Stimulated activated CD8-positive, alpha-beta memory T cell treated with anti-CD3 and anti-CD28 coated beads, Interleukin-2, amount 100 ng/mL, for 1 hour (primary cell): ENCODE measurements around the gene DEFB123.

ENCODE experiments used
- DNase-seq, 2 donors: peaks; one replicate each; pipeline ENCODE4 v3.0.0-alpha.2; 2020; ENCODE audit warnings: low read depth in 2 of 2

The DEFB123 gene

DNA sequence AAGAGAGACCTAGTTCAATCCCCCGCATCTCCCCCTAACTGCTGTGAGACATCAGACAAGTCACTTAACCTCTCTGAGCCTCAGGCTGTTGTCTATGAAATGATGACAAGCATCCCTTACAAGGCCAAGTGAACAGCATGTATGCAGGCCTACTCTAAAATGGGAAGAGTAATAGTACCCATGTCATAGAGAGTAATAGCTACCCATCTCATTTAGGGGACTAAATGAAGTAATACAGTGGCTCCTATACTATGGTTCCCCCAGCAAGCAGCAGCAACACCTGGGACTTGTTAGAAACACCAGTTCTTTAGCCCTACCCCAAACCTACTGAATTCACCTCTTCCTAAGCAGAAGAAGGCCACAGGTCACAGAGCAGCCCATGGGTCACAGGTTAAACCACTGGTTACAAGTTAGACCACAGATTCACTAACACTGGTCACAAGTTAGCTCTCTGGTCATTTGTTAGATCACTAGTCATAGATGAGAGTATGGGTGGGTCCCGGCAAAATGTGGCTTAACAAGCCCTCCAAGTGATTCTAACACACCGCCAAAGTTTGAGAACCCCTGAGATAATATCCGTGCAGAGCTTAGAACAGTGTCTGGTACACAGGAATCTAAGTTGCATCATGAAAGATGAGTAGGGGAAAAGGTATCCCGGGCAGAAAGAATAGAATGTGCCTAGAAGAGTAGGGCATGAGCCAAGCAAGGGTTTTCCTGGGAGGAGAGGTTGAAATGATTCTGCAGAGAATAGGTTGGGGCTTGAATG lies 33.1 kb downstream of the DEFB123 start:
- no peak for DNase-seq

DNA sequence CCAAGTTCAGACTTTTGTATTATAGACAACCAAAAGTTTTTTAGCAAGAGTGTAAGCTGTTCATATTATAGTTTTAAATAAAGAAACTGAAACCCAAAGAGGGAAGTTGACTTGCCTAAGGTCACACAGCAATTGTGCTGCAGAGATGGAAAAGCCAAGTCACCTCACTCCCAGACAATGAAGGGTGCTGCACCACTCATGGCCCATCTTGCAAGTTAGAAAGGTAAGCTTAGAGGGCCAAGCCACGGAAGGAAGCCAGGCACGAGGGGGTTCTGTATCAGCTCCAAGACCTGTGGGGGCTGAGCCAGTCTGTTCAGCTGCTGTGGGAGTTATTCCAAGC lies 33.6 kb downstream of the DEFB123 start:
- DNase-seq: no peak

DNA sequence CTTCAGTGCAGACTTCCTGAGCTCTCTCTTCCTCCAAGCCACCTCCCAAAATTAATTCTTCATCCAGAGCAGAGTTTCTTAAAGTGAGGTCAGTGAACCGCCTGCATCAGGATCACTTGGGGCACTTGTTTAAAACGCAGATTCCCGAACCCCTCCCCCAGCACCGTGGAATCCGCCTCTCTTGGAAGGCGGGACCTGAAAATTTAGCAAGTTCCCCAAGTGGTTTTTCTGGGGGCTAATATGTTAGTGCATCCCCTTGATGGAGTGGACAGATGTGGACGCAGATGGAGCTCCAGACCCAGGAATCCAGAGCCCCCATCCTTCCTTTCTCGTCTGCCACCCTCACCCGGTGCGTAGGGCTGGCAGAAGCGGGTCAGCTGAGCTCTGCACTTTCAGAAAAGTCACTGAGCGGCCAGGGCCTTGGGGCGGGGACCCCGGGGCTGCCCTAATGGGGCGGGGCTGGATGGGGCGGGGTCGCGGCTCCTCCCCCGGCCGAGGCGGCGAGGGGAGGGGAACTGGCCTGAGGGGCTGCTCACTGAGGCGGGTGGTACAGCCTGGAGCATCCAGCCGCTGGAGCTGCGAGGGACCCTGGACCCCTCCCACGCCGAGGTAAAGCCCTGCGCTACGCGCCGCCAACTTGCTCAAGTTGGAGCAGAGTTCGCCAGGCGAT lies 34.5 kb downstream of the DEFB123 start, which contains the start of the genes DEFB124 and REM1:
TSS of gene DEFB124 (minus strand) at position 370 of the 670 bp plus-strand sequence. CDS start 2,114 bp downstream, outside the sequence.
TSS of gene REM1 (plus strand) at position 531 of the 670 bp plus-strand sequence. CDS start 1,158 bp downstream, outside the sequence.
- DNase-seq: no peak

DNA sequence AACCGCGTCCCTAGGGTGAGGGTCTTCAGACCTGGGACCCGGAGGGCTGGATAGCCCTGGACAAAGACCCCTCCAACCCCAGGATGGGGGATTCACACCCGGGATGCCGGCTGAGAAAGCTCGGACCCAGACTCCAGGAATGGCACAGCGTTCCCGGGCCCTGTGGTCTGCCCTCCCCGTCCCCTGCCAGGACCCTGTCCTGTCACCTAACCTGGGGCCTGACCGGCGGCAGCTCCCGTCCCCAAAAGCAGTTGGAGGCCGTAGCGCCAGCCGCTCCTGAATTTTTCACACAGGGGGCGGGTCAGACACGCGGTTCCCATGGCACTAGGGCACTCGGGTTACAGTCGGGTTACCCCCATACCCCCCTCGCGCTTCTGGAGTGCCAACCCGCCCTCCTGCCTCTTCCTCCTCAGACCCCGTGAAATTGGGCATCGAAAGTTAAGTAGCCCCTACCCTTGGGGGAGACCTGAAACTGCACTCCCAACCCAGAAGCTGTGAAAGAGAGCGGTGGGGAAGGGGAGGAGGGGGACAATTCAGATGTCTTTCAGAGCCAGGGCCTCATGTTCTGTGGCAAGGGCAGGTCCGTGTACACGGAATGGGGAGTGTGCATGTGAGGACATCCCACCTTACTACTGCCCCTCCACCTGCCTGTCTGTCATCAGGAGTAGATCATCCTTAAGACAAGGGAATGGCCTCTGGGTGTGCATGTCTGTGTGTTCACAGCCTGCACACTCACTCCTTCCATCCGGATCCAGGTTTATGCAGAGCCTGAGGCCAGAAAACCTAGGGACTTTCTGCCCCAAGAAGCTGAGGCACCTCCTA lies 35.3 kb downstream of the DEFB123 start:
- DNase-seq: no peak

DNA sequence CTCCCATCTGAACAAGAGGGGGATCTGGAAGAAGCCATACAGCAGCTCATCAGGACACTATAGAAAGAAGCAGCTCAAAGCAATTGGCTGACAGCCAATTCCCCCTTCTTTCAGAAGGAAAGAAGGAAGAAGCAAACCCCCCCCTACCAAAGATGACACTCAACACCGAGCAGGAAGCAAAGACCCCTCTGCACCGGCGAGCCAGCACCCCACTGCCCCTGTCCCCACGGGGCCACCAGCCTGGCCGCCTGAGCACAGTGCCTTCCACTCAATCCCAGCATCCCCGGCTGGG lies 35.8 kb downstream of the DEFB123 start:
- DNase-seq: no peak

DNA sequence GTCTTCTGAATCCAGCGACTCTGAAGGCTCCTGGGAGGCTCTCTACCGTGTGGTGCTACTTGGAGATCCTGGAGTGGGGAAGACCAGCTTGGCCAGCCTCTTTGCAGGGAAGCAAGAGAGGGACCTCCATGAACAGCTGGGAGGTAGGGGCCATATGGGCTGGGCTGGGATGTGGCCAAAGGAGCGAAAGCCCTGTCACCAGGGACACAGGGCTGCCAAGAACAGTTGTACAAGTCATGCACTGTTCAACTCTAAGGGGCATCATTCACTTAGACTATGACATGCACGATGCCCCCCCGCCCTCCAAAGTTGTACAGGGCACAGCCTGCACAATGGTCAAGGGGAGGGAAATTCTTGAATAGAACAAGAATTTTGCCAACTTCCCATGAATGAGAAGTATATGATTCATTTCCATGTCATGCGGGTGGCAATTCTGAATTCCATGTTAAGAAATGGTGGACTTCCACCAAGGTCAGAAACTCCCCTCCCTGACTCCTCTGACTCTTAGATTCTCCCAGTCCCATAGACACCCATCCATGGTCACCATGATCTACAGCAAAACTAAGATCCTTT lies 36.3 kb downstream of the DEFB123 start:
- no peak for DNase-seq

DNA sequence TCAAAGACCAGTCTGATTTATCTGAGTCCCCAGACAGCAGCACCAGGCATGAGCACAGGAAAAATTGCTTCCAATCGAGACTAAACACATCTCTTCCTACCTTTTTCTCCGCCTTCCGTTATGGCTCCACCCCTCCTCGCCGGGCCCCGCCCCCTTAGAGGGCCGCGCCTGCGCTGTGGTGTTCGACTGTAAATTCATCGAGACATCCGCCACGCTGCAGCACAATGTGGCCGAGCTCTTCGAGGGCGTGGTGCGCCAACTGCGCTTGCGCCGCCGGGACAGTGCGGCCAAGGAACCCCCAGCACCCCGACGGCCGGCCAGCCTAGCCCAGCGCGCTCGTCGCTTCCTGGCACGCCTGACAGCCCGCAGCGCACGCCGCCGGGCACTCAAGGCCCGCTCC lies 43.6 kb downstream of the DEFB123 start:
- DNase-seq: no peak

DNA sequence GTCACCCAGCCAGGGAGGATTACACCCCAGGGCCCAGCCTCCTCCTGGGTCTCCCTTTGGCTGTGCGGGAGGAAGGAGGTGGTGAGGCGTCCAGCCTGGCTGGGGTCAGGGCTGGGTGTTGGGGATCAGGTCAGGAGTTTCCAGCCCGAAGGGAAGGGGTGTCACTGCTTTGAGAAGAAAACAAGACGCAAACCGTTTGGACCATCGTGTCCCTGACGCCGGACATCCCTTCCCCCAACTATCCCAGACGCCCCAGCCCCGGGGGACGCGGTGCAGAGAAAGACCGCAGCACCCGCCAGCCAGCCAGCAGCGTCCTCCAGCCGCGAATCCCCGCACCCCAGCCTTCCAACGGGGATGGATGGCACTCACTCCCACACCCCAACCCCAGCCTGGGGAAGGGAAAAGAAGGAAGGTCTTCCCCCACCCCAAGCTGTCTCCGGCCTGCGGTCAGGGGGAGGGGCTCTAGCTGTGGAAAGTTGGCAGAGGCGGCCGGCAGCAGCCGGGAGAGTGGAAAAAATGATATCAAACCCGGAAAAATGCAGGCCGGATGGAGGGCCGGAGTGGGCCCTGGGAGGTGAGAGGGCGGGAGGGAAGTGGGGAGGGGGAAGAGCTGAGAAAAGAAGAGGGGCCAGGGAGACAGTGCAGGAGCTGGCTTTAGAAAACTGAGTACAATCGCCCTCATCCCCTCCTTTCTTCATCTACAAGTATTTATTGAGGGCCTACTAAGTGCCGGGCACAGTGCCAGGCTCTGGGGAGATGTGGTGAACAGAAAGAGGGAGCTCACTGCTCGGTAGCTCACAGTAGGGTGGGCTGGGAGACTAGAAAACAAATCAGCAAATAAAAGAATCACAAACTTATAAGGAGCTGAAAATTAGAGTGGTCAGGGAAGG lies 45.3 kb downstream of the DEFB123 start:
- DNase-seq: no peak

DNA sequence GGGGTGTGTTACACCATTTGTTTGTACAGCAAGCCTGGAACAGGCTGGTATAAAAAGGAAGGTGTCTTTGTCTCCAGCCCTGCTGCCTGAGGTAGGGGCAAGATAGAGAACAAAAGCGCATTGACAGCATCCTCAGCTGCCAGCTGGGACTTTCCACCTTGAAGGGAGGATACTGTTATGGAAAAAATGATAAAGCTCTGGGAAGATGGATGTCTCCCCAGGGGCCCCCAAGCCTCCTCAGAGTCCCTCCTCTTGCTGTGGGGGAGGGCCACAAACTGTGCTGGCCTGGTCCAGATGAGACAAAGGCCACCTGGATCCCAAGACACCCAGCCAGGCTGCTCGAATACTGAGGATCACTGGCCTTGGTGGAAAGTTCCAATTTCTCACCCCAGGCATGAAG lies 47.7 kb downstream of the DEFB123 start:
- no peak for DNase-seq

DNA sequence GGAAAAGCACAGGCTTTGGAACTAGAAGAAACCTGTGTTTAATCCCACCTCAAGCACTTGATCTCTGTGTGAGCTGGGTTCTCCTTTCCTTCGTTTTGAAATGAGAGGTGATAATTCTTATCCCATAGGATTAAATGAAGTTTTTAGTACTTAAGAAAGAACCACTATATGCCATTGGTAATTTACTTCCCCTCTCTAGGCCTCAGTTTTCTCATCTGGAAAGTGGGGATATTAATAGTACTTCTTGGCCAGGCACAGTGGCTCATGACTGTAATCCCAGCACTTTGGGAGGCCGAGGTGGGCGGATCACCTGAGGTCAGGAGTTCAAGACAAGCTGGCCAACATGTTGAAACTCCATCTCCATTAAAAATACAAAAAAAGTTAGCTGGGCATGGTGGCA lies 48.7 kb downstream of the DEFB123 start:
- DNase-seq: no peak

DNA sequence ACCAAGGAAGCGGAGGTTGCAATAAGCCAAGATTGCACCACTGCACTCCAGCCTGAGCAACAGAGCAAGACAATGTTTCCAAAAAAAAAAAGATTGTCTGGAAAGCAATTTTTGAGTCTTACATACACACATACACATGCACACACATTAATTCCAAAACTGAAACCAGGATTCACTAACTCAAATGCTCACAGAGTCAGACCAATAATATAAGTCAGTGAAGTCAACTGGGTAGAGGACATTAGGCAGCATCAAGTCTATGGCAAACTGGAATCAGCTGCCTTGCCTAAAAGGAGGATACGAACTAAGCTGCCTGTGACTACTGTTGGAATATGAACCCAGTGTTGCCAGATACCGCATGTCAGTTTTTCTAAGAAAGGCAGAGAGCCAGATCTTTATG lies 50.3 kb downstream of the DEFB123 start:
- no peak for DNase-seq

DNA sequence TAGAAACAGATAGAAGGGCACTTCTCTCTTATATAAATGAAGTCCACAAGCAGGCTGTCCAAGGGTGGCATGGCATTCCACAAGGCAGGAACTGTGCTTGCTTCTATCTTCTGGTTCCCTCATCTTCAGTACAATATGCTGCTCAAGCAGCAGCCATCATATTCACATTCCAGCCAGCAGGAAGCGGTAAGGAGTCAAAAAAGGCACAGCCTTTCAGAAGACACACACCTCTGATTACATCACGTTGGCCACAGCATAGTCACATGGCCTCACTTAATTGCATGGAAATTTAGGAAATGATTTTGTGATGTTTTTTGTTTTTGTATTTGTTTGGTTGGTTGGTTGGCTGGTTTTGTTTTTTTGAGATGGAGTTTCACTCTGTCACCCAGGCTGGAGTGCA lies 53.7 kb downstream of the DEFB123 start:
- DNase-seq: no peak

DNA sequence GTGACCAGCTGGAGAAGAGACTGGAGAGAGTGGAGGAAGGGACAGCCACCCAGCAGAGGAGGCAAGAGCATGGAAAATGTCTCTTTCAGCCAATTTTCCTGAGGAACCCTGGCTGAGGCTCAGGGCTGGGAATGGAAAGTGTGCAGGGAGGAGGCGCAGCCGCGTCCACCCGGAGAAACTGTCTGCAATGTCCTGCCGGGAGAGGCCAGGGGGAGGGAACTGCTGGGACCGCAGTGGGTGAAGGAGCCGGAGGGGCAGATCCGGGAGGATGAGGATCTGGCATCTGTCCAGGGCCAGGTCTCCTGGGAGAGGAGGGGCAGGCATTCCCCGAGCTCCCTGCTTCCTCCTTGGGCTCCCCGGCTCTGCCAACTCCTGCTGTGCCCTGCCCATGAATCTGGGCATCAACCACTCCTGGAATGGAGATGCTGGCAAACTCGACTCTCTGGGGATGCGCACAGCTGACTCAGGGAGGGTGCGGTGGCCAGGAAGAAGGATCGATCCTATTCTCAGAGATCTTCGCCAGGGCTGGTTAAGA lies 56.4 kb downstream of the DEFB123 start:
- no peak for DNase-seq

DNA sequence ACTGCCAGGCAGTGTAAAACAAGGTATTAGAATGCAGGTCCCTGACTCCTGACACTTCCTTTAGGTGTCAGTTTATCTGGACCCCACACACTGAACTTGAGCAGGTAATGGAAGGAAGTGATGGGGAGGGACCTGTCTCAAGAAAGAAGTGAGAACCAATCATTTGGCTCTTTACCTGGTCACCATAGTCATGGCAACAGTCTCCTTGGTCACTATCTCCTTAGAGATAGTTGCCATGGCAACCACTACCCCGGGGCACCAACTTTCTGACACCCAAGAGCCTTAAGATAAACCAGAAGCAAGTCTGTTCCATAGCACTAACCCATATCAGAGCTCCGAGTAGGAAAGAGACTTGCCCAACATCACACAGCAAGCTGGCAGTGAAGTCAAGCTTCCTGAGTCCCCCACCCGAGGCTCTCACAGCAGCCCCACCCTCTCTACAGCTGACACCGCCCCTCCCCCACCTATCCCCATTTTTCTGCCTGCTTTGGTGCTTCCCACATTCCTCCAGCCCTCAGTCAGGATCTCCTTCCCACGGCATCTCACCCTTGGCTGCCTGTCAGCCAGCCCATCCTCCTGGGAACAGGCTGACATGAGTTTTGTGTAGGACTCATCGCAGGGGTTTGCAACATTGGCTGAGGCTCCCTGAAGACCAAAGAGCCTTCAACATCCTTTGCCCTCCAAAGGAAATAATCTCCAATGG lies 57.6 kb downstream of the DEFB123 start:
- DNase-seq: no peak
